ENCODE data around the gene XNDC1N.
"Not testable (repeated sequence)": the region's sequence is repeated elsewhere in the genome, so short reads cannot be mapped to it uniquely, and the experiment has no call there.

GRCh38 chr11:71901137-71901536 lies 27.3 kb downstream of the XNDC1N start:
- not testable (repeated sequence) for TF ChIP-seq CTCF (IDR thresholded peaks at IDR 0.05 in 2 of 3, conservative IDR thresholded peaks at IDR 0.05 in 1 of 3; ENCODE audit: insufficient read depth in 2 of 3, low read depth in 1 of 3, low read length in 3 of 3); ZC3H4 (CRISPR knock-in tag; IDR thresholded peaks at IDR 0.05; ENCODE audit: borderline replicate concordance); ZFX (CRISPR knock-in tag; IDR thresholded peaks at IDR 0.05); SP2 (IDR thresholded peaks at IDR 0.05; ENCODE audit: extremely low read depth, low read depth, low read length, poor library complexity, severe bottlenecking); TFAP4 (CRISPR knock-in tag; IDR thresholded peaks at IDR 0.05; ENCODE audit: borderline replicate concordance); CBFB (CRISPR knock-in tag; IDR thresholded peaks at IDR 0.05); SMAD1 (IDR thresholded peaks at IDR 0.05; ENCODE audit: low read depth, low read length, partially characterized antibody); ZNF3 (CRISPR knock-in tag; IDR thresholded peaks at IDR 0.05); RAD21 (CRISPR knock-in tag; conservative IDR thresholded peaks at IDR 0.05 in 1 of 2, IDR thresholded peaks at IDR 0.05 in 1 of 2); ESRRB (CRISPR knock-in tag; IDR thresholded peaks at IDR 0.05; ENCODE audit: borderline replicate concordance); ZBTB33 (CRISPR knock-in tag; IDR thresholded peaks at IDR 0.05)
